Activated B cell treated with CpG ODN at 0.5 μM for 24 hours (primary cell): ENCODE data around the gene TXNRD2. TPM values are rescaled to one million over a fixed set of nuclear protein-coding genes. Genes with fewer than 3 reads are reported as not detected.

ENCODE experiments used
- ATAC-seq: fragments of 200-7000 bp; cut with Tn5 transposase; one replicate; pipeline ENCODE4 v1.10.0; 2021; ENCODE audit warnings: low read depth, mild to moderate bottlenecking, moderate library complexity
- CTCF ChIA-PET: fragments of 350-600 bp; sonication (Branson Sonifier 250); formaldehyde crosslinking; loops from one replicate; lab custom pipeline; 2021; ENCODE audit warnings: antibody characterized with exemption; lab: Charles Lee
- POLR2A ChIA-PET: fragments of 350-600 bp; sonication (Branson Sonifier 250); formaldehyde crosslinking; loops from one replicate; lab custom pipeline; 2021; ENCODE audit warnings: antibody characterized with exemption; lab: Charles Lee
- DNase-seq: peaks from one replicate; pipeline ENCODE4 v3.0.0; 2022
- H3K27ac Mint-ChIP-seq: one replicate; pipeline ENCODE4 v1.8.0; 2020; ENCODE audit warnings: mixed read lengths
- H3K27me3 Mint-ChIP-seq: one replicate; pipeline ENCODE4 v1.8.0; 2021; ENCODE audit warnings: mixed read lengths
- H3K36me3 Mint-ChIP-seq: one replicate; pipeline ENCODE4 v1.8.0; 2021; ENCODE audit warnings: low read depth, mixed read lengths
- H3K4me1 Mint-ChIP-seq: one replicate; pipeline ENCODE4 v1.8.0; 2021; ENCODE audit warnings: mixed read lengths
- H3K4me3 Mint-ChIP-seq: one replicate; pipeline ENCODE4 v1.8.0; 2020; ENCODE audit warnings: mild to moderate bottlenecking, mixed read lengths
- H3K9me3 Mint-ChIP-seq: one replicate; pipeline ENCODE4 v1.8.0; 2020; ENCODE audit warnings: mixed read lengths
- CTCF ChIP-seq: fragments of 200-600 bp; IDR thresholded peaks from one replicate; pipeline ENCODE4 v1.8.0; 2022; ENCODE audit warnings: antibody characterized with exemption, mild to moderate bottlenecking
- intact Hi-C: fragments of 100-400 bp; cut with micrococcal nuclease; formaldehyde crosslinking; loops from one replicate; pipeline ENCODE4 v1.15.1; 2024
- total RNA-seq: library from RNA; stranded (reverse); gene quantifications from 2 replicates; pipeline ENCODE4 v1.2.3, GENCODE V29; 2022

Gene TXNRD2
- total RNA-seq, 1 donor from 2014 or later = 31.2 TPM

- Mint-ChIP-seq H3K27ac (no peak overlapping the region), H3K9me3 (no peaks in the 10 kb centered on the region), H3K27me3 (no peaks in the 10 kb centered on the region), H3K36me3 (no peaks in the 10 kb centered on the region), H3K4me1 (peaks cover 5% of the 10 kb centered on the region), H3K4me3 (no peak overlapping the region)
- TF ChIP-seq CTCF = no peak
- CTCF ChIA-PET = no interaction called here
- DNase-seq (no peak), ATAC-seq (no peak)
- POLR2A ChIA-PET = no interaction called here
- intact Hi-C loops = no loop called here
Measured at GRCh38 chr22:19880786-19881569, 60.6 kb downstream of the TXNRD2 start.

DNA sequence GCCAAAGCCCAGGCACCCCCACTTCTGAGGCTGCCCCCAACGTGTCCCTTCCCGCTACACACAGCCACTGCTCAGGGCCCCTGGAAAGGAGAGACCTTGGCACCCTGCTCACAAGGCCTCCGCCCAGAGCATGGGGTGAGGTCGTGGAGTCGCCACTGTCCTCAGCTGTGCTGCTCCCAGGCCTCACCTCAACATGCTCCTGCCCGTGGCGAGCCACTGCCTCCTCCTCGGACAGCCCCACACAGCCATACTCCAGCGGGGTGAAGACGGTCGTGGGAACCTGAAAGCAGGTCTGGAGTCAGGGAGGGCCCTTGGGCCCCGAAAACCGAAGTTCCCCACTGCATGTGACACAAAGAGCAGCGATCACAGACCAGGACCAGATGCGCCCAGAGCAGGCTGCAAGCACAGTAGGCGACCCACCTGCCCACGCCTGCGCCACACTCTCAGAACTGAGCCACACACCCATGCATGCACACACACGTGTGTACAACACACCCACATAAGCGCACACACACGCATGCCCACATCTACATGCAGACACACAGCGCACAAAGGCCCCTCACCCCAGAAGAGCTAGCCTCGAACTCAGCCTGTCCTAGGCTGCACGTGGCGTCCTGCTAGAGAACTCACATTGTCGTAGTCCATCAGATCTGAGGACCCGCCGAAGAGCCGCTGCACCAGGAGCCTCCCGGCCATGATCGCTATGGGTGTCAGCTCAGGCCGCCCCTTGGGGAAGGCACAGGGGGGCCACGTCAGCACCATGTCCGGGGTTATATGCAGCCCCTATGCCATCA lies 61.4 kb downstream of the TXNRD2 start:
- DNase-seq (no peak), ATAC-seq (no peak)
- no peaks in the 10 kb centered on the region for H3K36me3 Mint-ChIP-seq
- no peaks in the 10 kb centered on the region for H3K27me3 Mint-ChIP-seq
- no peaks in the 10 kb centered on the region for H3K9me3 Mint-ChIP-seq
- no peaks in the 10 kb centered on the region for H3K4me1 Mint-ChIP-seq
- no peak for TF ChIP-seq CTCF
- no peak overlapping the region for H3K4me3 Mint-ChIP-seq
- POLR2A ChIA-PET = no interaction called here
- CTCF ChIA-PET = no interaction called here
- intact Hi-C loops = no loop called here
- no peak overlapping the region for H3K27ac Mint-ChIP-seq

GRCh38 chr22:19879643-19879991 lies 62.0 kb downstream of the TXNRD2 start:
- Mint-ChIP-seq H3K4me1 (no peaks in the 10 kb centered on the region), H3K9me3 (no peaks in the 10 kb centered on the region), H3K4me3 (no peak overlapping the region), H3K27ac (no peak overlapping the region), H3K27me3 (no peaks in the 10 kb centered on the region), H3K36me3 (no peaks in the 10 kb centered on the region)
- ChIA-PET POLR2A (no interaction called here), CTCF (no interaction called here)
- TF ChIP-seq CTCF = no peak
- ATAC-seq (no peak), DNase-seq (no peak)
- intact Hi-C loops = no loop called here

DNA sequence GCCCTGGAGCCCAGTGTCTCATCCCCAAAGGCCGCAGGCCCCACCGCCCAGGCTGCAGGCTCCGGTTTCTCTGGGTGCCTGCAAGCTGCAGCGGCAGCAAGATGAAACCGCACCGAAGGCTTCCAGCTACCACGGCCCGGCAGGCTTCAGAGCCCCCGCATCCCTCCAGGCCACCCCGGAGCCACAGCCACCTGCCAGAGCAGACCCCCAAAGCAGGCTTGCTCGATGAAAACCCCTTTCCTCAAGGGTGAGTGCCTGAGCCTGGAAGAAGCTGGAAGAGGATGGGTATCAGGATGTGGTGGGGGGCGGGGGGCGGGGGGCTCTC lies 62.4 kb downstream of the TXNRD2 start:
- H3K36me3 Mint-ChIP-seq = no peaks in the 10 kb centered on the region
- H3K27ac Mint-ChIP-seq = no peak overlapping the region
- H3K4me1 Mint-ChIP-seq = no peaks in the 10 kb centered on the region
- DNase-seq (no peak), ATAC-seq (no peak)
- intact Hi-C loops = no loop called here
- POLR2A ChIA-PET = no interaction called here
- CTCF ChIA-PET = no interaction called here
- H3K4me3 Mint-ChIP-seq = no peak overlapping the region
- H3K27me3 Mint-ChIP-seq = no peaks in the 10 kb centered on the region
- H3K9me3 Mint-ChIP-seq = no peaks in the 10 kb centered on the region
- no peak for TF ChIP-seq CTCF

GRCh38 chr22:19878461-19879245 lies 63.0 kb downstream of the TXNRD2 start:
- DNase-seq = no peak
- Mint-ChIP-seq H3K4me3 (no peak overlapping the region), H3K4me1 (no peaks in the 10 kb centered on the region), H3K27me3 (no peaks in the 10 kb centered on the region), H3K9me3 (no peaks in the 10 kb centered on the region), H3K36me3 (no peaks in the 10 kb centered on the region), H3K27ac (no peak overlapping the region)
- ChIA-PET CTCF (no interaction called here), POLR2A (no interaction called here)
- no peak for TF ChIP-seq CTCF
- intact Hi-C loops = no loop called here
- ATAC-seq = no peak
